Activated CD4-positive, alpha-beta T cell treated with anti-CD3 and anti-CD28 coated beads, Interleukin-2, amount 50 U/mL, for 48 hours (primary cell): ENCODE data around the gene PRM2.
A peak's percentile ranks its signal among the peaks of the same experiment; 100 is the strongest.

Experiments
- DNase-seq, 2 experiments: peaks; one replicate each; pipeline ENCODE4 v3.0.0-alpha.2; 2020

Gene PRM2

GRCh38 chr16:11245988-11246387 lies 30.3 kb downstream of the PRM2 start:
- peak in 1 of 2 experiments; percentile 54 for DNase-seq

DNA sequence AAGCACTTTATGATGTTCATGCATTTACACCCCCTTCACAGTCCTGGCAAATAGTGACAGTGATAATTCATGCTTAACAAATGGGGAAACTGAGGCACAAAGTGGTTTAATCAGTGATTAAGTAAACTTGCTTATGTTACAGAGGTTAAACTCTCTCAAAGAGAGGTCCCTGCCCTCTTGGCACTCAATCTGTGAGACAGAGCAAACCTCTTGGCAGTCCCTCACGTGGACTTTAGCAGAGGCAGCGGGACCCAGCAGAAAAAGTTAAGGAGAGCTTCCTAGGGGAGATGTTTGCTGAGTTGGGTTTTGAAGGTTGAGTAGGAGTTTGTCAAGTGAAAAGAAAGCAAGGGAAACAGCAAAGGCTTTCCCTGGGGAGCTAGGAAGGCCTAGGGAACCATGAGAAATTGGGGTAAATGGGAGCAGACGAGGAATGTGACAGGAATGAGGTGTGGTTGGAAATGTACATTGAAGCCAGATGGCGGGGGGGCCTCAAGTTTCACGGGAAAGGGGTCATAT lies 31.0 kb downstream of the PRM2 start:
- no peak for DNase-seq

GRCh38 chr16:11242658-11243057 lies 33.6 kb downstream of the PRM2 start:
- no peak for DNase-seq

GRCh38 chr16:11241480-11242204 lies 34.6 kb downstream of the PRM2 start:
- no peak for DNase-seq

DNA sequence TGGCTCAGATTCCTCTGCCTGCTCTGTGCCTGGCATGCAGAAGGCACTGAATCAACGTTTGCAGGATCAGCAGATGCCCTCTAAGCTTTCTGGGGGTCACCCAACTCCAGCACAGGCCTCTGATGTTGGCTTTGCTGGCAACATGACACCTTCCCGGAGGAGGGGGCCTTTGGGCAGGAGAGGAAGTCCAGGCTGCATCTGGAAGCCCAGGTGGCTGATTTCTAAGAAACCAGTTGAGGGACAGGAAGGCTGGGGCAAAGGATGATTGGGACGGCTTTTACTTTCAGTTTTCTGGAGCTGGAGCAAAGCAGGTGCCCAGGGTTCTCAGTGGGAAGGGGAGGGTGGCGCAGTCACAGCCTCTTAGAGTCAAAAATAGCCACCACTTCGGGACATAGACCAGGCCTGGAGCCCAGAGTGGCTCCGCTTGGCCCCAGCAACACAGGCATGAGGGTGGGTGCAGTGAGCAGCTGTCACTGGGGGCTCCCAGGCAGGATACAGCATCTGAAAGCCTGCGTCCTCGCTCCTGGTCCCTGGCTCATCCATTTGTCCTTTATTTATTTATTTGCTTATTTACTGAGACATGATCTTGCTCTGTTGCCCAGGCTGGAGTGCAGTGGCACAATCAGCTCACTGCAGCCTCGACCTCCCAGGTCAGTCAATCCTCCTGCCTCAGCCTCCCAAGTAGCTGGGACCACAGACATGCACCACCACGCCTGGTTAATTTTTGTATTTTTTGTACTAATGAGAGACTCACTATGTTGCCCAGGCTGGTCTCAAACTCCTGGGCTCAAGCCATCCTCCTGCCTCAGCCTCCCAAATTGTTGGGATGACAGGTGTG lies 35.4 kb downstream of the PRM2 start:
- no peak for DNase-seq

GRCh38 chr16:11239644-11240632 lies 36.3 kb downstream of the PRM2 start:
- no peak for DNase-seq

- no peak for DNase-seq
Measured at GRCh38 chr16:11238272-11239202, 37.7 kb downstream of the PRM2 start.

- DNase-seq: peak in 1 of 2 experiments; percentile 8
Measured at GRCh38 chr16:11236461-11237254, 39.6 kb downstream of the PRM2 start.

DNA sequence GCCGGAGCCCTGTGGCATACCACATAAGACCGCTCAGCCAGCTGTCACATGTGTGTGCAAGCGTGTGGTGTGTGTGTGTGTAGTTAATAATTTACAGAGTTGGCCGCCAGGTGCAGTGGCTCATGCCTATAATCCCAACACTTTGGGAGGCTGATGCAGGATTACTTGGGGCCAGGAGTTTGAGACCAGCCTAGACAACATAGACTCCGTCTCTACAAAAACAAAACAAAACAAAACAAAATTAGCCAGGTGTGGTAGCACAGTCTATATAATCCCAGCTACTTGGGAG lies 40.6 kb downstream of the PRM2 start:
- DNase-seq: no peak

- no peak for DNase-seq
Measured at GRCh38 chr16:11234884-11235702, 41.2 kb downstream of the PRM2 start.

GRCh38 chr16:11233727-11234376 lies 42.4 kb downstream of the PRM2 start:
- peak; percentile 86 to 90 for DNase-seq

- DNase-seq: peak; percentile 92 to 95
Measured at GRCh38 chr16:11232852-11233726, 43.2 kb downstream of the PRM2 start.

- no peak for DNase-seq
Measured at GRCh38 chr16:11232302-11232851, 43.9 kb downstream of the PRM2 start.

- DNase-seq: no peak
Measured at GRCh38 chr16:11231367-11231970, 44.8 kb downstream of the PRM2 start.

DNA sequence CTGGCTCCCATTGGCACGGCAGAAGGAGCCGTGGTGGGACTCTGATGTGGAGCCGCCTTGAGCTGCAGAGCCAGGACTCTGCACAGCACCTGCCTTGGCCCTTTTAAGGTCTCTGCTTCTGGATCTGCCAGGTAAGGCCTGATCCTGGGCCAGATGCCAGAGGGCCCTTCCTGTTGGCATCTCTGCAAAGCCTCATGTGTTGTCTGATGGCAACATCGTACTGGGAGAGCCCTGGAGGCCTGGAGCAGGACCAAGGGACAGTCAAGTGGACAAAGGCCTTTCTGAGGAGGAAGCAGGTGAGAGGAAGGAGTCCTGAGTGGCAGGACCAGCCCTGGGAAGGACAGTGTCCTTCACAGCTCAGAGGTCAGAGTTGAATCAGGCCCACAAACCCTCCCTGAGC lies 46.4 kb downstream of the PRM2 start:
- no peak for DNase-seq

GRCh38 chr16:11229432-11229831 lies 46.8 kb downstream of the PRM2 start:
- DNase-seq: no peak
